ENCODE measurements around the gene ASB8. TPM values are rescaled to one million over a fixed set of nuclear protein-coding genes. Genes with fewer than 3 reads are reported as not detected.

The ASB8 gene
- total and polyA plus RNA-seq, 7 donors = 49.3 to 477 (median 206) TPM

GRCh38 chr12:48201091-48201490 lies 43.8 kb upstream of the ASB8 start:
- no peaks in the 10 kb centered on the region for H3K9me3 ChIP-seq
- ATAC-seq (no peak), DNase-seq (no peak)
- intact Hi-C loops (cut with DNase I) = no loop called here
- peak overlapping the region; percentile 96 for H3K27ac ChIP-seq
- H3K36me3 ChIP-seq (ENCODE audit: insufficient read depth in 1 of 2, low read depth in 1 of 2) = peaks cover 4 to 21% of the 10 kb centered on the region in 2 donors
- H3K27me3 ChIP-seq (ENCODE audit: insufficient read depth in 3 of 3, low read length in 2 of 3) = no peaks in the 10 kb centered on the region
- 48 to 66% (median 64%) methylated on average over 3 of the region's 3 CpGs for WGBS, 3 donors
- H3K4me3 ChIP-seq = no peak overlapping the region
- peaks cover 25% of the 10 kb centered on the region for H3K4me1 ChIP-seq
- TF ChIP-seq, protein P1, sequence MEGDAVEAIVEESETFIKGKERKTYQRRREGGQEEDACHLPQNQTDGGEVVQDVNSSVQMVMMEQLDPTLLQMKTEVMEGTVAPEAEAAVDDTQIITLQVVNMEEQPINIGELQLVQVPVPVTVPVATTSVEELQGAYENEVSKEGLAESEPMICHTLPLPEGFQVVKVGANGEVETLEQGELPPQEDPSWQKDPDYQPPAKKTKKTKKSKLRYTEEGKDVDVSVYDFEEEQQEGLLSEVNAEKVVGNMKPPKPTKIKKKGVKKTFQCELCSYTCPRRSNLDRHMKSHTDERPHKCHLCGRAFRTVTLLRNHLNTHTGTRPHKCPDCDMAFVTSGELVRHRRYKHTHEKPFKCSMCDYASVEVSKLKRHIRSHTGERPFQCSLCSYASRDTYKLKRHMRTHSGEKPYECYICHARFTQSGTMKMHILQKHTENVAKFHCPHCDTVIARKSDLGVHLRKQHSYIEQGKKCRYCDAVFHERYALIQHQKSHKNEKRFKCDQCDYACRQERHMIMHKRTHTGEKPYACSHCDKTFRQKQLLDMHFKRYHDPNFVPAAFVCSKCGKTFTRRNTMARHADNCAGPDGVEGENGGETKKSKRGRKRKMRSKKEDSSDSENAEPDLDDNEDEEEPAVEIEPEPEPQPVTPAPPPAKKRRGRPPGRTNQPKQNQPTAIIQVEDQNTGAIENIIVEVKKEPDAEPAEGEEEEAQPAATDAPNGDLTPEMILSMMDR (IDR thresholded peaks at IDR 0.05) = no peak

- ATAC-seq (no peak), DNase-seq (no peak)
- no peaks in the 10 kb centered on the region for H3K9me3 ChIP-seq
- peaks cover 4 to 8% of the 10 kb centered on the region in 2 donors for H3K36me3 ChIP-seq (ENCODE audit: insufficient read depth in 1 of 2, low read depth in 1 of 2)
- intact Hi-C loops (cut with DNase I) = loop anchor here in 1 of 2 donors (2.0 kb wide), 1 partner anchor 151 kb away; the partner anchor contains the start of gene ZNF641
- H3K27me3 ChIP-seq (ENCODE audit: insufficient read depth in 3 of 3, low read length in 2 of 3) = no peaks in the 10 kb centered on the region
- TF ChIP-seq, protein P1 (IDR thresholded peaks at IDR 0.05) = no peak
- peak overlapping the region; percentile 74 for H3K4me3 ChIP-seq
- WGBS, 3 donors = 37 to 57% (median 43%) methylated on average over 3 of the region's 3 CpGs
- H3K4me1 ChIP-seq = peaks cover 25% of the 10 kb centered on the region
- peak overlapping the region; percentile 96 for H3K27ac ChIP-seq
These were observed 42.5 kb upstream of the ASB8 start for GRCh38 chr12:48199774-48200221.

GRCh38 chr12:48198985-48199384 lies 41.7 kb upstream of the ASB8 start:
- Histone ChIP-seq H3K4me3 (peak overlapping the region; percentile 74), H3K27ac (peak overlapping the region; percentile 96), H3K4me1 (peaks cover 25% of the 10 kb centered on the region), H3K36me3 (ENCODE audit: insufficient read depth in 1 of 2, low read depth in 1 of 2) (no peaks in the 10 kb centered on the region), H3K27me3 (ENCODE audit: insufficient read depth in 3 of 3, low read length in 2 of 3) (no peaks in the 10 kb centered on the region), H3K9me3 (no peaks in the 10 kb centered on the region)
- ATAC-seq = peak in 2 of 4 donors; percentile 0 to 1
- DNase-seq = no peak
- intact Hi-C loops (cut with DNase I) = loop anchor here in 1 of 2 donors (2.0 kb wide), 1 partner anchor 152 kb away; the partner anchor contains the start of gene ZNF641
- TF ChIP-seq, protein P1 (IDR thresholded peaks at IDR 0.05) = no peak
- 62 to 77% (median 69%) methylated on average over 10 of the region's 10 CpGs for WGBS, 3 donors

GRCh38 chr12:48198672-48198971 lies 41.3 kb upstream of the ASB8 start:
- TF ChIP-seq, protein P1 (IDR thresholded peaks at IDR 0.05) = no peak
- Histone ChIP-seq H3K4me1 (peaks cover 25% of the 10 kb centered on the region), H3K36me3 (ENCODE audit: insufficient read depth in 1 of 2, low read depth in 1 of 2) (no peaks in the 10 kb centered on the region), H3K9me3 (no peaks in the 10 kb centered on the region), H3K27me3 (ENCODE audit: insufficient read depth in 3 of 3, low read length in 2 of 3) (no peaks in the 10 kb centered on the region), H3K4me3 (peak overlapping the region; percentile 74), H3K27ac (peak overlapping the region; percentile 96)
- intact Hi-C loops (cut with DNase I) = loop anchor here in 1 of 2 donors (2.0 kb wide), 1 partner anchor 152 kb away; the partner anchor contains the start of gene ZNF641
- ATAC-seq (peak; percentile 70 to 83 (median 74)), DNase-seq (peak; percentile 65 to 85)
- WGBS, 3 donors = 3 to 9% (median 4%) methylated on average over 26 of the region's 26 CpGs
